Measurements from ENCODE around the gene CHI3L2. TPM values are rescaled to one million over a fixed set of nuclear protein-coding genes. Genes with fewer than 3 reads are reported as not detected.

CHI3L2 gene
- total and polyA plus RNA-seq, 2 of the 13 experiments (the other 11 are each of a cell fraction or from before 2014, with no cell fraction given) = 0.46 to 1.7 TPM

DNA sequence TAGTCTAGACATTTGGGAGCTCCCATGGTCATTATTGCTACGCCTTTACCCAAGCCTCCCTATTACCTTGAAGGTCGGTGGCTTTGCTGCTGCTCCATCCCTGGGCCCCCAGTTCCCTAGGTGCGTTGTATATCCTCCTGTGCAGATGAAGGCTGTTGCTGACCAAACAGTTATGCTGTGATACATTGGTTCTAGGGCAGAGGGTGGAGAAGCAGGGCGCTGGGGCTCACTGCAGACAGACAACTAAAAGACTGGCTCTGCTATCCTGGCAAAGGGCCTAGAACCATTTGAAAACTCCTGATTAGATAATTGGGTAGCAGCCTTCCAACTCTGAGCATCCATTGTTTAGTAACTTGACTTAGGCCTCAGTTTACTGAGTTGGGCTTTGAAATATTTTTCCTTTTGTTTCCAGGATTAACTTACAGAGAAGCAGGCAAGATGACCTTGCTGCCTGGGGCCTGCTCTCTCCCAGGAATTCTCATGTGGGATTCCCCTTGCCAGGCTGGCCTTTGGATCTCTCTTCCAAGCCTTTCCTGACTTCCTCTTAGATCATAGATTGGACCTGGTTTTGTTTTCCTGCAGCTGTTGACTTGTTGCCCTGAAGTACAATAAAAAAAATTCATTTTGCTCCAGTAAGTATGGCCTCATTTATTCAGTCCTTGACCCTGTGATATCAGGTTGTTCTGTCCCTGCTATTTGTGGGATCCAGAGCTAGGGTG lies 15.5 kb downstream of the CHI3L2 start (continued):
- TF ChIP-seq MAFF (IDR thresholded peaks at IDR 0.05; ENCODE audit: low read depth, low read length) (no peak), CAMTA2 (CRISPR knock-in tag; IDR thresholded peaks at IDR 0.05; ENCODE audit: borderline replicate concordance) (no peak), TRIM24 (CRISPR knock-in tag; IDR thresholded peaks at IDR 0.05) (no peak), ATRX (CRISPR knock-in tag; IDR thresholded peaks at IDR 0.05; ENCODE audit: borderline replicate concordance) (no peak), FOXP1 (IDR thresholded peaks at IDR 0.05) (no peak), FOXP1 (CRISPR knock-in tag; IDR thresholded peaks at IDR 0.05) (peak; percentile 32; the same call in 1 of the 2 replicates), NRL (CRISPR knock-in tag; IDR thresholded peaks at IDR 0.05; ENCODE audit: borderline replicate concordance) (no peak), TEAD3 (CRISPR knock-in tag; optimal IDR thresholded peaks at IDR 0.05; ENCODE audit: borderline replicate concordance) (peak; percentile 40), ZNF749 (CRISPR knock-in tag; IDR thresholded peaks at IDR 0.05; ENCODE audit: borderline replicate concordance) (no peak), ZNF792 (CRISPR knock-in tag; IDR thresholded peaks at IDR 0.05) (no peak), KMT2A (CRISPR knock-in tag; IDR thresholded peaks at IDR 0.05) (no peak), ZNF546 (CRISPR knock-in tag; conservative IDR thresholded peaks at IDR 0.05) (no peak), STAT6 (CRISPR knock-in tag; IDR thresholded peaks at IDR 0.05; ENCODE audit: borderline replicate concordance) (no peak), NCOA2 (CRISPR knock-in tag; IDR thresholded peaks at IDR 0.05) (0 out of 2 replicates have a peak, but pooled peaks have one; percentile 20), STAT5B (CRISPR knock-in tag; IDR thresholded peaks at IDR 0.05) (no peak), NFE2 (CRISPR knock-in tag; IDR thresholded peaks at IDR 0.05) (no peak), ATF7-NPFF (CRISPR knock-in tag; IDR thresholded peaks at IDR 0.05; ENCODE audit: low read depth) (no peak), ZIK1 (CRISPR knock-in tag; IDR thresholded peaks at IDR 0.05; ENCODE audit: borderline replicate concordance, low read depth) (no peak), CBX2 (IDR thresholded peaks at IDR 0.05; ENCODE audit: low read depth, low read length) (no peak), CBX2 (CRISPR knock-in tag; IDR thresholded peaks at IDR 0.05; ENCODE audit: low read depth) (no peak)
- TF ChIP-seq, protein P1, sequence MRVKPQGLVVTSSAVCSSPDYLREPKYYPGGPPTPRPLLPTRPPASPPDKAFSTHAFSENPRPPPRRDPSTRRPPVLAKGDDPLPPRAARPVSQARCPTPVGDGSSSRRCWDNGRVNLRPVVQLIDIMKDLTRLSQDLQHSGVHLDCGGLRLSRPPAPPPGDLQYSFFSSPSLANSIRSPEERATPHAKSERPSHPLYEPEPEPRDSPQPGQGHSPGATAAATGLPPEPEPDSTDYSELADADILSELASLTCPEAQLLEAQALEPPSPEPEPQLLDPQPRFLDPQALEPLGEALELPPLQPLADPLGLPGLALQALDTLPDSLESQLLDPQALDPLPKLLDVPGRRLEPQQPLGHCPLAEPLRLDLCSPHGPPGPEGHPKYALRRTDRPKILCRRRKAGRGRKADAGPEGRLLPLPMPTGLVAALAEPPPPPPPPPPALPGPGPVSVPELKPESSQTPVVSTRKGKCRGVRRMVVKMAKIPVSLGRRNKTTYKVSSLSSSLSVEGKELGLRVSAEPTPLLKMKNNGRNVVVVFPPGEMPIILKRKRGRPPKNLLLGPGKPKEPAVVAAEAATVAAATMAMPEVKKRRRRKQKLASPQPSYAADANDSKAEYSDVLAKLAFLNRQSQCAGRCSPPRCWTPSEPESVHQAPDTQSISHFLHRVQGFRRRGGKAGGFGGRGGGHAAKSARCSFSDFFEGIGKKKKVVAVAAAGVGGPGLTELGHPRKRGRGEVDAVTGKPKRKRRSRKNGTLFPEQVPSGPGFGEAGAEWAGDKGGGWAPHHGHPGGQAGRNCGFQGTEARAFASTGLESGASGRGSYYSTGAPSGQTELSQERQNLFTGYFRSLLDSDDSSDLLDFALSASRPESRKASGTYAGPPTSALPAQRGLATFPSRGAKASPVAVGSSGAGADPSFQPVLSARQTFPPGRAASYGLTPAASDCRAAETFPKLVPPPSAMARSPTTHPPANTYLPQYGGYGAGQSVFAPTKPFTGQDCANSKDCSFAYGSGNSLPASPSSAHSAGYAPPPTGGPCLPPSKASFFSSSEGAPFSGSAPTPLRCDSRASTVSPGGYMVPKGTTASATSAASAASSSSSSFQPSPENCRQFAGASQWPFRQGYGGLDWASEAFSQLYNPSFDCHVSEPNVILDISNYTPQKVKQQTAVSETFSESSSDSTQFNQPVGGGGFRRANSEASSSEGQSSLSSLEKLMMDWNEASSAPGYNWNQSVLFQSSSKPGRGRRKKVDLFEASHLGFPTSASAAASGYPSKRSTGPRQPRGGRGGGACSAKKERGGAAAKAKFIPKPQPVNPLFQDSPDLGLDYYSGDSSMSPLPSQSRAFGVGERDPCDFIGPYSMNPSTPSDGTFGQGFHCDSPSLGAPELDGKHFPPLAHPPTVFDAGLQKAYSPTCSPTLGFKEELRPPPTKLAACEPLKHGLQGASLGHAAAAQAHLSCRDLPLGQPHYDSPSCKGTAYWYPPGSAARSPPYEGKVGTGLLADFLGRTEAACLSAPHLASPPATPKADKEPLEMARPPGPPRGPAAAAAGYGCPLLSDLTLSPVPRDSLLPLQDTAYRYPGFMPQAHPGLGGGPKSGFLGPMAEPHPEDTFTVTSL (CRISPR knock-in tag; IDR thresholded peaks at IDR 0.05; ENCODE audit: borderline replicate concordance) = peak; percentile 35; the same call in 1 of the 2 replicates
- TF ChIP-seq, protein P2, sequence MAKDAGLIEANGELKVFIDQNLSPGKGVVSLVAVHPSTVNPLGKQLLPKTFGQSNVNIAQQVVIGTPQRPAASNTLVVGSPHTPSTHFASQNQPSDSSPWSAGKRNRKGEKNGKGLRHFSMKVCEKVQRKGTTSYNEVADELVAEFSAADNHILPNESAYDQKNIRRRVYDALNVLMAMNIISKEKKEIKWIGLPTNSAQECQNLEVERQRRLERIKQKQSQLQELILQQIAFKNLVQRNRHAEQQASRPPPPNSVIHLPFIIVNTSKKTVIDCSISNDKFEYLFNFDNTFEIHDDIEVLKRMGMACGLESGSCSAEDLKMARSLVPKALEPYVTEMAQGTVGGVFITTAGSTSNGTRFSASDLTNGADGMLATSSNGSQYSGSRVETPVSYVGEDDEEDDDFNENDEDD (CRISPR knock-in tag; IDR thresholded peaks at IDR 0.05; ENCODE audit: borderline replicate concordance) = no peak

Measured in HepG2 (cell line).